ENCODE data around the gene DCN.

Gene DCN

GRCh38 chr12:91133871-91134270 is 48.7 kb downstream of the DCN start:
- DNase-seq = no peak

GRCh38 chr12:91129662-91130362 is 52.8 kb downstream of the DCN start:
- no peak for DNase-seq

GRCh38 chr12:91127751-91128150 is 54.9 kb downstream of the DCN start:
- no peak for DNase-seq

- no peak for DNase-seq
These were observed 55.3 kb downstream of the DCN start for GRCh38 chr12:91127306-91127705.

GRCh38 chr12:91126516-91126915 is 56.1 kb downstream of the DCN start:
- DNase-seq = no peak

GRCh38 chr12:91123236-91123916 is 59.2 kb downstream of the DCN start:
- DNase-seq = no peak

- no peak for DNase-seq
These were observed 61.8 kb downstream of the DCN start for GRCh38 chr12:91120781-91121180.

GRCh38 chr12:91119089-91119488 is 63.5 kb downstream of the DCN start:
- DNase-seq = peak; percentile 4

- no peak for DNase-seq
These were observed 69.0 kb downstream of the DCN start for GRCh38 chr12:91113621-91114020.

- DNase-seq = no peak
These were observed 71.0 kb downstream of the DCN start, which contains the start of gene LUM for GRCh38 chr12:91111366-91112325. LUM (minus strand) TSS chr12:91111494; CDS start chr12:91108979, 2,515 bp downstream.

GRCh38 chr12:91110311-91110924 is 72.2 kb downstream of the DCN start:
- no peak for DNase-seq

- DNase-seq = no peak
These were observed 72.9 kb downstream of the DCN start for GRCh38 chr12:91109581-91110310.

GRCh38 chr12:91109148-91109564 is 73.5 kb downstream of the DCN start:
- DNase-seq = peak; percentile 44

- DNase-seq = no peak
These were observed 74.3 kb downstream of the DCN start for GRCh38 chr12:91108196-91108755.

GRCh38 chr12:91106283-91106682 is 76.3 kb downstream of the DCN start:
- no peak for DNase-seq

- no peak for DNase-seq
These were observed 76.8 kb downstream of the DCN start for GRCh38 chr12:91105807-91106206.

GRCh38 chr12:91104812-91105466 is 77.7 kb downstream of the DCN start:
- DNase-seq = no peak

GRCh38 chr12:91103624-91104023 is 79.0 kb downstream of the DCN start:
- DNase-seq = no peak

- no peak for DNase-seq
These were observed 79.5 kb downstream of the DCN start for GRCh38 chr12:91103101-91103500.

- DNase-seq = no peak
These were observed 81.7 kb downstream of the DCN start for GRCh38 chr12:91100906-91101305.

GRCh38 chr12:91099836-91100235 is 82.8 kb downstream of the DCN start:
- DNase-seq = no peak

Data from NCI-H748 treated with DMSO at 0.1 percent for 48 hours (cell line).